Right lobe of liver (tissue), 6 donors: ENCODE results near the gene C19orf85. TPM values are rescaled to one million over a fixed set of nuclear protein-coding genes. Genes with fewer than 3 reads are reported as not detected.
"Not testable (repeated sequence)": the region's sequence is repeated elsewhere in the genome, so short reads cannot be mapped to it uniquely, and the experiment has no call there.

Experiments
- ATAC-seq, 4 donors: fragments of 200-7000 bp; cut with Tn5 transposase; one replicate each; pipeline ENCODE4 v1.9.1; 2020; ENCODE audit warnings: mild to moderate bottlenecking in 4 of 4, moderate library complexity in 4 of 4
- DNase-seq, 3 donors: peaks; one replicate each; pipeline ENCODE4 v3.0.0-alpha.2; 2020
- H3K27ac ChIP-seq, 3 donors: fragments of 200-600 bp; one replicate each; pipeline ENCODE4 v1.8.0; 2022
- H3K27me3 ChIP-seq, 2 donors: fragments of 200-600 bp; one replicate each; pipeline ENCODE4 v1.8.0; 2022
- H3K36me3 ChIP-seq, 4 donors: fragments of 200-600 bp; sonication (generic) in 1 of 4; one replicate each; pipeline versions ENCODE4 v1.5.1 to v1.8.0; 2017 to 2022; ENCODE audit warnings: control low read depth in 1 of 4
- H3K4me1 ChIP-seq, 4 donors: fragments of 200-600 bp; sonication (generic) in 1 of 4; one replicate each; pipeline versions ENCODE4 v1.5.1 to v1.8.0; 2017 to 2022; ENCODE audit warnings: control low read depth in 1 of 4
- H3K4me3 ChIP-seq, 3 donors: fragments of 200-600 bp; one replicate each; pipeline ENCODE4 v1.8.0; 2022
- H3K9me3 ChIP-seq, 4 donors: fragments of 200-600 bp; sonication (generic) in 1 of 4; one replicate each; pipeline versions ENCODE4 v1.5.1 to v1.8.0; 2017 to 2022; ENCODE audit warnings: control low read depth in 1 of 4
- POLR2A ChIP-seq: fragments of 450-650 bp; IDR thresholded peaks from one replicate; pipeline ENCODE4 v1.6.1; 2017; ENCODE audit warnings: antibody characterized with exemption, mild to moderate bottlenecking
- WGBS: methylation state at CpG from one replicate; pipeline ENCODE4 v1.1.6; 2018; ENCODE audit warnings: low coverage, low lambda C conversion rate; ENCODE audit not compliant: insufficient coverage; ENCODE audit errors: missing lambda C conversion rate; 5-methylcytosine and 5-hydroxymethylcytosine counted together
- intact Hi-C, 2 donors: fragments of 100-400 bp; cut with DNase I; formaldehyde crosslinking; loops; one replicate each; pipeline versions ENCODE4 v1.11.2 to v1.14.1; 2022
- total RNA-seq, 6 experiments: library from RNA; depleted of rRNA in 2 of 6; stranded (reverse); fragments of >200 nt in 2 of 6; fragmentation: NEBNext Ultra II Directional in 3 of 6; extraction: Animal tissue kit (Norgen Biotek cat#: 25700) in 3 of 6; gene quantifications; one replicate each; pipeline versions ENCODE4 v1.1.0 to v1.2.4, GENCODE V29; 2016 to 2023
- TF ChIP-seq, protein P1 (sequence below), 4 donors: fragments of 200-600 bp in 3 of 4; fragments of 450-650 bp in 1 of 4; IDR thresholded peaks; one replicate each; pipeline versions ENCODE4 v1.5.1 to v1.8.0; 2016 to 2022; ENCODE audit warnings: antibody characterized with exemption in 4 of 4, mild to moderate bottlenecking in 2 of 4
- donor health status: DM: no; HTN: yes; CAD: no.
- donor health status: DM: no; HTN: no; CAD: no.
- donor health status: DM: no; HTN: no; CAD: no.
- donor health status: DM: no; HTN: yes; CAD: no.
- donor health status: DM: no; HTN: yes; CAD: no.

C19orf85 gene
- total RNA-seq, 6 experiments from 2014 or later: not detected

DNA sequence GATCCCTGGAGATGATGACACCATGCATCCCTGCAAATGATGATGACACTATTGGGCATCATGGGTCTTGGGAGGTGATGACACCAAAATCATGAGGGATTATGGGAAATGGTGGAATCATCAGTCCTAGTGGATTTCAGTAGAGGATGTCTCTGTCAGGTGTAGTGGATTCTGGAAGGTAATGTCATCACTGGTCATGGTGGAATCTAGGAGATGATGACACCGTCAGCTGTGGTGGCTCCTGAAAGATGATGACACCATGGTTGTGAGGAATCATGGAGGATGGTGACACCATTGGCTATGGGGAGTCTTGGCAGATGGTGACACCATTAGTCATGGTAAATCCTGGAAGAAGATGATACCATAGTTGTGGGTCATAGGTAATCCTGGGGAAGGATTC, 33.4 kb downstream of the C19orf85 start:
- intact Hi-C loops: no loop called here
- 86% methylated on average over 1 of the region's 1 CpG for WGBS
- no peak overlapping the region for H3K27ac ChIP-seq

DNA sequence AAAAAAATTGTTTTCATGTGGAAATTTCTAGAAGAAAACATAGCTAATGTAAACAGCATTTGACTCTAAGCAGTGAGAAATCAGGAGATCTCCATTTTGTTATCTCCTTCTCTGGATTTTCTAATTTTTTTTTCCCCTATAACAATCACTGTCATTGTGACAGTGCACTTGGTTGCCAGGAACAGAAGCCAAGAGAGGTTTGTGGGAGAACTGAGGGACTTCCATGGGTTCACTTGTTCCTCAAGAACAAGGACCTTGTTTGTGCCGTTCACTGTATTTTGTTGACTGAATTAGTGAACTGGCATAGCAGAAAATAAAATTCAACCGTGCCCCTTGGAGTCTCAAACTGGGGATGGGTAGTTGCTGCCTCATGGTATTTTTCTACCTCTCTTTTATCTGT, 38.5 kb downstream of the C19orf85 start:
- TF ChIP-seq, protein P1, sequence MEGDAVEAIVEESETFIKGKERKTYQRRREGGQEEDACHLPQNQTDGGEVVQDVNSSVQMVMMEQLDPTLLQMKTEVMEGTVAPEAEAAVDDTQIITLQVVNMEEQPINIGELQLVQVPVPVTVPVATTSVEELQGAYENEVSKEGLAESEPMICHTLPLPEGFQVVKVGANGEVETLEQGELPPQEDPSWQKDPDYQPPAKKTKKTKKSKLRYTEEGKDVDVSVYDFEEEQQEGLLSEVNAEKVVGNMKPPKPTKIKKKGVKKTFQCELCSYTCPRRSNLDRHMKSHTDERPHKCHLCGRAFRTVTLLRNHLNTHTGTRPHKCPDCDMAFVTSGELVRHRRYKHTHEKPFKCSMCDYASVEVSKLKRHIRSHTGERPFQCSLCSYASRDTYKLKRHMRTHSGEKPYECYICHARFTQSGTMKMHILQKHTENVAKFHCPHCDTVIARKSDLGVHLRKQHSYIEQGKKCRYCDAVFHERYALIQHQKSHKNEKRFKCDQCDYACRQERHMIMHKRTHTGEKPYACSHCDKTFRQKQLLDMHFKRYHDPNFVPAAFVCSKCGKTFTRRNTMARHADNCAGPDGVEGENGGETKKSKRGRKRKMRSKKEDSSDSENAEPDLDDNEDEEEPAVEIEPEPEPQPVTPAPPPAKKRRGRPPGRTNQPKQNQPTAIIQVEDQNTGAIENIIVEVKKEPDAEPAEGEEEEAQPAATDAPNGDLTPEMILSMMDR (IDR thresholded peaks at IDR 0.05): no peak
- TF ChIP-seq POLR2A: no peak
- 62% methylated on average over 2 of the region's 2 CpGs for WGBS
- Histone ChIP-seq H3K9me3 (no peaks in the 10 kb centered on the region), H3K36me3 (no peaks in the 10 kb centered on the region), H3K4me3 (no peak overlapping the region), H3K27me3 (no peaks in the 10 kb centered on the region), H3K4me1 (no peaks in the 10 kb centered on the region), H3K27ac (no peak overlapping the region)
- intact Hi-C loops: loop anchor here in 1 of 2 donors (10.0 kb wide), 1 partner anchor 281 kb away; the partner anchor contains the start of gene TNNT1
- ATAC-seq (no peak), DNase-seq (no peak)

More for the DNA sequence above, 33.4 kb downstream of the C19orf85 start:
- Histone ChIP-seq H3K4me1 (no peaks in the 10 kb centered on the region), H3K9me3 (no peaks in the 10 kb centered on the region), H3K27me3 (peaks cover 0 to 10% of the 10 kb centered on the region in 2 donors), H3K4me3 (no peak overlapping the region), H3K36me3 (no peaks in the 10 kb centered on the region)
- DNase-seq (no peak), ATAC-seq (no peak)
- TF ChIP-seq, protein P1 (IDR thresholded peaks at IDR 0.05): no peak
- no peak for TF ChIP-seq POLR2A

- no peaks in the 10 kb centered on the region for H3K9me3 ChIP-seq
These were observed 40.0 kb downstream of the C19orf85 start for GRCh38 chr19:55424518-55424917.

DNA sequence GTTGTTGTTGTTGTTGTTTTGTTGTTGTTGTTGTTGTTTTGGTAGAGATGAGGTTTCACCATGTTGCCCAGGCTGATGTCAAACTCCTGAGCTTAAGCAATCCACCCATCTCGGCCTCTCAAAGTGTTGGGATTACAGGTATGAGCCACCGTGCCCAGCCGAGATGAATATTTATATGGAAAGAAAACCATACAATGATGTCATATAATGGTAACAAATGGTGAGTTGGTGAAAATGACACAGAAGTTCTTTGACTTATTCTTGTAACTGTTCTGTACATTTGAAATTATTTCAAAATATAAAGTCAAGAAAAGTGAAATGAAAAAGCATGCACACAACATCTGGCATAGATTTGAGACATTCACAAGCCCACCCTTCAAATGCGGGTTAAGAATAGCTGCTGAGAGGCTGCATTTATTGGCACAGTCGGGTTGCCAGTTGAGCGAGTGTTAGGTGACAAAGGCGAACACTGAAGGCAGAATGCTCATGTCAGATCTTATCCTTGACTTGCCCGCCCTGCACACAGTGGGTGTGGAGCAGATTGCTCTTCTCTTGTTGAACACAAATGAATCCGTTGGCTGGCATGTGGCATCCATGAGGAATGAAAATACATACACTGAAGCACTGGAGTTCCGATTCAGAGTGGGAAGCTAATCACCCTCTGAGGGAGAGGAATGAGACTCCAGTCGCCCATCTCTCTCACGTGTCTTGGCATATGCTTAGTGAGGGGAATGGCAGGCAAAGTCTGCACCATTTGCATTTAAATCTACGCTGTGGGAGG, 41.1 kb downstream of the C19orf85 start:
- intact Hi-C loops: loop anchor here in 1 of 2 donors (10.0 kb wide), 1 partner anchor 279 kb away; the partner anchor contains the start of gene TNNT1
- Histone ChIP-seq H3K4me1 (no peaks in the 10 kb centered on the region), H3K27me3 (no peaks in the 10 kb centered on the region), H3K4me3 (no peak overlapping the region), H3K27ac (no peak overlapping the region), H3K36me3 (no peaks in the 10 kb centered on the region), H3K9me3 (no peaks in the 10 kb centered on the region)
- DNase-seq (no peak), ATAC-seq (no peak)
- 67% methylated on average over 11 of the region's 13 CpGs for WGBS
- TF ChIP-seq, protein P1 (IDR thresholded peaks at IDR 0.05): no peak
- TF ChIP-seq POLR2A: no peak

More at GRCh38 chr19:55424518-55424917, 40.0 kb downstream of the C19orf85 start:
- no peak overlapping the region for H3K4me3 ChIP-seq
- no peak for TF ChIP-seq POLR2A
- 37% methylated on average over 2 of the region's 3 CpGs for WGBS
- H3K27me3 ChIP-seq: no peaks in the 10 kb centered on the region
- ATAC-seq: no peak
- no peaks in the 10 kb centered on the region for H3K36me3 ChIP-seq
- intact Hi-C loops: loop anchor here in 1 of 2 donors (10.0 kb wide), 1 partner anchor 280 kb away; the partner anchor contains the start of gene TNNT1
- no peak overlapping the region for H3K27ac ChIP-seq
- DNase-seq: no peak
- H3K4me1 ChIP-seq: no peaks in the 10 kb centered on the region

- not testable (repeated sequence) for H3K27ac ChIP-seq, DNase-seq, H3K36me3 ChIP-seq, H3K4me3 ChIP-seq, H3K4me1 ChIP-seq, ATAC-seq, H3K27me3 ChIP-seq, H3K9me3 ChIP-seq
- intact Hi-C loops: loop anchor here in 1 of 2 donors (10.0 kb wide), 1 partner anchor 276 kb away; the partner anchor contains the start of gene TNNT1
- 33% methylated on average over 3 of the region's 4 CpGs for WGBS
These were observed 43.3 kb downstream of the C19orf85 start for GRCh38 chr19:55421281-55421680.
